Measurements from ENCODE around the gene OR5AU1. TPM values are rescaled to one million over a fixed set of nuclear protein-coding genes. Genes with fewer than 3 reads are reported as not detected.
"Not testable (repeated sequence)": the region's sequence is repeated elsewhere in the genome, so short reads cannot be mapped to it uniquely, and the experiment has no call there.

OR5AU1 gene
- polyA plus RNA-seq, 1 donor, result not detected

DNA sequence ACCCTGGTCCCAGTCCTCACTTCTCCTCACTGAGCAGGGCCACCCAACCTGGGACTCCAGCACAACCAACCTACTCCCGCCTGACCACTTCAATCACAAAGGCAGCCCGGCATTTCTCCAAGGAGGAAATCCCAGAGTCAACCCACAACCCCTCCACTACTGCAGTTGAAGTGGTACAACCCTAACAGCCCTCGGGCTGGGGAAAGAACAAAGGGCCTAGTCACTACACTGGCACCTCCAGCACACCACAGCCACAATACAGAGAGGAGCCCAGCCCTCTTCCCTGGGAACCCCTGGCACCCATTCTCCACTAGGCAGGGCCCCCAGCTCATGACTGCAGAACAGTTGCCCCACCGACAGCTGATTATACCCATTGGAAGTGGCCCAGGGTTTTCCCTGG is 13.7 kb upstream of the OR5AU1 start:
- Histone ChIP-seq H3K4me3 (ENCODE audit: low read length) (no peak overlapping the region), H3K27me3 (ENCODE audit: control insufficient read depth, insufficient read depth, low read length) (peaks cover 2% of the 10 kb centered on the region), H3K4me1 (ENCODE audit: control insufficient read depth, insufficient read depth, low read length) (peaks cover 4% of the 10 kb centered on the region), H3K9me3 (ENCODE audit: control insufficient read depth, low read depth, low read length) (no peaks in the 10 kb centered on the region), H3K36me3 (ENCODE audit: control insufficient read depth, insufficient read depth, low read length) (no peaks in the 10 kb centered on the region), H3K27ac (ENCODE audit: low read length) (no peak overlapping the region)
- DNase-seq, result no peak
- no CpG with 5 or more reads among the region's 4 CpGs for WGBS (ENCODE audit: insufficient coverage, low lambda C conversion rate)

GRCh38 chr14:21168055-21168454 is 12.2 kb upstream of the OR5AU1 start:
- no CpG with 5 or more reads among the region's 8 CpGs for WGBS (ENCODE audit: insufficient coverage, low lambda C conversion rate)
- Histone ChIP-seq H3K9me3 (ENCODE audit: control insufficient read depth, low read depth, low read length) (no peaks in the 10 kb centered on the region), H3K4me1 (ENCODE audit: control insufficient read depth, insufficient read depth, low read length) (peaks cover 4% of the 10 kb centered on the region), H3K27ac (ENCODE audit: low read length) (no peak overlapping the region), H3K36me3 (ENCODE audit: control insufficient read depth, insufficient read depth, low read length) (no peaks in the 10 kb centered on the region), H3K4me3 (ENCODE audit: low read length) (no peak overlapping the region), H3K27me3 (ENCODE audit: control insufficient read depth, insufficient read depth, low read length) (peaks cover 2% of the 10 kb centered on the region)
- no peak for DNase-seq

GRCh38 chr14:21165670-21166069 is 9.8 kb upstream of the OR5AU1 start:
- H3K27me3 ChIP-seq (ENCODE audit: control insufficient read depth, insufficient read depth, low read length); H3K27ac ChIP-seq (ENCODE audit: low read length); H3K4me1 ChIP-seq (ENCODE audit: control insufficient read depth, insufficient read depth, low read length); H3K4me3 ChIP-seq (ENCODE audit: low read length); H3K9me3 ChIP-seq (ENCODE audit: control insufficient read depth, low read depth, low read length); H3K36me3 ChIP-seq (ENCODE audit: control insufficient read depth, insufficient read depth, low read length); DNase-seq: not testable (repeated sequence)
- WGBS (ENCODE audit: insufficient coverage, low lambda C conversion rate), result no CpG with 5 or more reads among the region's 1 CpG

- H3K9me3 ChIP-seq (ENCODE audit: control insufficient read depth, low read depth, low read length); H3K27ac ChIP-seq (ENCODE audit: low read length); H3K4me1 ChIP-seq (ENCODE audit: control insufficient read depth, insufficient read depth, low read length); H3K4me3 ChIP-seq (ENCODE audit: low read length); DNase-seq; H3K36me3 ChIP-seq (ENCODE audit: control insufficient read depth, insufficient read depth, low read length); H3K27me3 ChIP-seq (ENCODE audit: control insufficient read depth, insufficient read depth, low read length): not testable (repeated sequence)
- no CpG with 5 or more reads among the region's 7 CpGs for WGBS (ENCODE audit: insufficient coverage, low lambda C conversion rate)
Observed at GRCh38 chr14:21165002-21165605, 9.2 kb upstream of the OR5AU1 start.

GRCh38 chr14:21163871-21164291 is 8.0 kb upstream of the OR5AU1 start:
- H3K27me3 ChIP-seq (ENCODE audit: control insufficient read depth, insufficient read depth, low read length), result peaks cover 2% of the 10 kb centered on the region
- no peaks in the 10 kb centered on the region for H3K4me1 ChIP-seq (ENCODE audit: control insufficient read depth, insufficient read depth, low read length)
- H3K27ac ChIP-seq (ENCODE audit: low read length), result no peak overlapping the region
- H3K36me3 ChIP-seq (ENCODE audit: control insufficient read depth, insufficient read depth, low read length), result no peaks in the 10 kb centered on the region
- no peak for DNase-seq
- H3K4me3 ChIP-seq (ENCODE audit: low read length), result no peak overlapping the region
- WGBS (ENCODE audit: insufficient coverage, low lambda C conversion rate), result no CpG with 5 or more reads among the region's 4 CpGs
- H3K9me3 ChIP-seq (ENCODE audit: control insufficient read depth, low read depth, low read length), result no peaks in the 10 kb centered on the region

GRCh38 chr14:21162081-21162480 is 6.2 kb upstream of the OR5AU1 start:
- DNase-seq, result no peak
- no CpG with 5 or more reads among the region's 5 CpGs for WGBS (ENCODE audit: insufficient coverage, low lambda C conversion rate)
- no peaks in the 10 kb centered on the region for H3K36me3 ChIP-seq (ENCODE audit: control insufficient read depth, insufficient read depth, low read length)
- no peak overlapping the region for H3K27ac ChIP-seq (ENCODE audit: low read length)
- no peaks in the 10 kb centered on the region for H3K4me1 ChIP-seq (ENCODE audit: control insufficient read depth, insufficient read depth, low read length)
- H3K9me3 ChIP-seq (ENCODE audit: control insufficient read depth, low read depth, low read length), result no peaks in the 10 kb centered on the region
- no peak overlapping the region for H3K4me3 ChIP-seq (ENCODE audit: low read length)
- no peaks in the 10 kb centered on the region for H3K27me3 ChIP-seq (ENCODE audit: control insufficient read depth, insufficient read depth, low read length)

DNA sequence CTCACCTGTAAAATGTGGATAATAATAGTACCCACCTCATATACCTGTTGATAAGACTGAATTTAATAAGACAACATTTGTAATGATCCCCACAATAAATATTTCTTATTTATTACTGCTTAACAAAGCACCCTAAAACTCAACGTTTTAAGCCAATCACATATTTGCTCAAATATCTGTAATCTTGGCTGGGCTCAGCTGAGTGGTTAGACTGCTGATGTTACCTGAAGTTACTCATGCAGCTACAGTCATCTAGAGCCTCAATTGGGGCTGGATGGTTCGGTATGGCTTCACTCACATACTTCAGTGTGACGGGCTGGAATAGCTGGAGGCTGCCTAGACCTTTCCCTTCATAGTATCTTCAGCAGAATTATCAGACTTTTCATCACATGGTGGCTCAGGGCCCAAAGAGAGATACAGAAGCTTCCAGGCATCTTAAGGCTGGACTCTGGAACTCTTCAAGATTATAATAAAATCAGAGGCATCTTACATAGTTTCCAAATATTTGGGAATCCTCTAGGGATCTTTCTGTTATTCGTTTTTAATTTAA is 4.3 kb upstream of the OR5AU1 start:
- WGBS (ENCODE audit: insufficient coverage, low lambda C conversion rate), result 75% methylated on average over 1 of the region's 4 CpGs
- peaks cover 3% of the 10 kb centered on the region for H3K27me3 ChIP-seq (ENCODE audit: control insufficient read depth, insufficient read depth, low read length)
- no peak overlapping the region for H3K27ac ChIP-seq (ENCODE audit: low read length)
- no peaks in the 10 kb centered on the region for H3K36me3 ChIP-seq (ENCODE audit: control insufficient read depth, insufficient read depth, low read length)
- H3K9me3 ChIP-seq (ENCODE audit: control insufficient read depth, low read depth, low read length), result no peaks in the 10 kb centered on the region
- no peak for DNase-seq
- no peaks in the 10 kb centered on the region for H3K4me1 ChIP-seq (ENCODE audit: control insufficient read depth, insufficient read depth, low read length)
- H3K4me3 ChIP-seq (ENCODE audit: low read length), result no peak overlapping the region

DNA sequence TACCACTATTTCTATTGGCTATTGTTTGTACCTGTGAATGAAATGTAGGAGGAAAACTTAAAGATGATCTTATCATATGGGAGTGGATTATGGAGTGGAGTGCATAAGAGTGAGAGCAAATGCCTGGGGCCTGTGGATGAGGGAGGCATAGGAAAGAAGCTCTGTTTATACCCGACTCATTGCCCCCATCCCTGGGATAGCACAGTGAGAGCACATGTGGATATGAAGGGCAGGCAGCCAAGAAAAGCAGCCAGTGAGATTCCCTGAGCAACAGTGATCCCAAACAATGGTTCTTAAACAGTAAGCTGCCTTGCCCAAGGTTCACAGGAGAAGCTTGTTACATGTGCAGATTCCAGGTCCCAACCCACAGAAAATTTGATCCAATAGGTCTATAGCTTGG is 2.3 kb upstream of the OR5AU1 start:
- H3K4me1 ChIP-seq (ENCODE audit: control insufficient read depth, insufficient read depth, low read length); DNase-seq; H3K9me3 ChIP-seq (ENCODE audit: control insufficient read depth, low read depth, low read length); H3K27me3 ChIP-seq (ENCODE audit: control insufficient read depth, insufficient read depth, low read length); H3K27ac ChIP-seq (ENCODE audit: low read length); H3K4me3 ChIP-seq (ENCODE audit: low read length); H3K36me3 ChIP-seq (ENCODE audit: control insufficient read depth, insufficient read depth, low read length): not testable (repeated sequence)
- no CpG with 5 or more reads among the region's 1 CpG for WGBS (ENCODE audit: insufficient coverage, low lambda C conversion rate)

DNA sequence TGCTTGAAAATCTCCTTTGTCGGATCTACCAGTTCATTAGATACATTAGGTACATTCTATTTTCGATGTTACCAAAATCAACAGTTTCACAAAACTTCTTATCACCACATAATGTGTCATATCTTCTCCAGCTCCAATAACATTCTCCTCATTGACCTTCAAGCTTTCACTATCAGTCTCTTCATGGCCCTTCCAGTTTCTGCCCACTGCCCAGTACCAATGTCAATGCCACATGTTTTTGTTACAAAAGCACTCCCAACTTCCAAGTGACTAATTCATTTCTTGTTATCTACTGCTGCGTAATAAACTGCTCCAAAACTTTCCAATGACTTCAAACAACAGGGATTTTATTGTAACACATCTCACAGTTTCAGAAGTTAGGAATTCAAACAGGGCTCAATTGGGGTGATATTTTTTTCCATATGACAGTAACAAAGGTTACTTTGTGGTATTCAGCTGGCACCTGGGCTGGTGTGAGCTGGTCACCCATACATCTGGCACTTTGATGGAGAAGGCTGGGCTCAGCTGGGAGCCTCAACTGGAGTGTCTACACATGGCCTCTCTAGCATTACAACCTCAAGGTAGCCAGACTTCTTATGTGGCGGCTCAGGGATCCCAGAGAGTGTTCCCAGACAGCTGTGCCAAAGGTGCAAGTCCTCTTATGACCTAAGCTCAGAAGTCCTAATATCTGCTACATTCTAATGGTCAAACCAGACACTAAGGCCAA is 6.1 kb downstream of the OR5AU1 start:
- no peaks in the 10 kb centered on the region for H3K36me3 ChIP-seq (ENCODE audit: control insufficient read depth, insufficient read depth, low read length)
- WGBS (ENCODE audit: insufficient coverage, low lambda C conversion rate), result 94% methylated on average over 3 of the region's 4 CpGs
- no peaks in the 10 kb centered on the region for H3K9me3 ChIP-seq (ENCODE audit: control insufficient read depth, low read depth, low read length)
- no peak overlapping the region for H3K27ac ChIP-seq (ENCODE audit: low read length)
- no peak overlapping the region for H3K4me3 ChIP-seq (ENCODE audit: low read length)
- peaks cover 2% of the 10 kb centered on the region for H3K27me3 ChIP-seq (ENCODE audit: control insufficient read depth, insufficient read depth, low read length)
- no peak for DNase-seq
- H3K4me1 ChIP-seq (ENCODE audit: control insufficient read depth, insufficient read depth, low read length), result no peaks in the 10 kb centered on the region

- H3K27ac ChIP-seq (ENCODE audit: low read length), result no peak overlapping the region
- H3K9me3 ChIP-seq (ENCODE audit: control insufficient read depth, low read depth, low read length), result no peaks in the 10 kb centered on the region
- no peaks in the 10 kb centered on the region for H3K27me3 ChIP-seq (ENCODE audit: control insufficient read depth, insufficient read depth, low read length)
- H3K4me1 ChIP-seq (ENCODE audit: control insufficient read depth, insufficient read depth, low read length), result no peaks in the 10 kb centered on the region
- H3K4me3 ChIP-seq (ENCODE audit: low read length), result no peak overlapping the region
- DNase-seq, result no peak
- no peaks in the 10 kb centered on the region for H3K36me3 ChIP-seq (ENCODE audit: control insufficient read depth, insufficient read depth, low read length)
Observed at GRCh38 chr14:21145437-21145836, 10.4 kb downstream of the OR5AU1 start.

GRCh38 chr14:21142357-21142756 is 13.5 kb downstream of the OR5AU1 start:
- Histone ChIP-seq H3K36me3 (ENCODE audit: control insufficient read depth, insufficient read depth, low read length) (no peaks in the 10 kb centered on the region), H3K9me3 (ENCODE audit: control insufficient read depth, low read depth, low read length) (no peaks in the 10 kb centered on the region), H3K4me1 (ENCODE audit: control insufficient read depth, insufficient read depth, low read length) (no peaks in the 10 kb centered on the region), H3K27ac (ENCODE audit: low read length) (no peak overlapping the region), H3K27me3 (ENCODE audit: control insufficient read depth, insufficient read depth, low read length) (no peaks in the 10 kb centered on the region), H3K4me3 (ENCODE audit: low read length) (no peak overlapping the region)
- DNase-seq, result no peak
- WGBS (ENCODE audit: insufficient coverage, low lambda C conversion rate), result no CpG with 5 or more reads among the region's 1 CpG

All from large intestine (tissue), 3 donors.